Inflammatory macrophage treated with lipopolysaccharide for 1 hour (primary cell): ENCODE data around the gene WDR43.

Experiments
- DNase-seq, 2 donors: peaks; one replicate each; pipeline ENCODE4 v3.0.0-alpha.2; 2020 to 2022

WDR43 gene

DNA sequence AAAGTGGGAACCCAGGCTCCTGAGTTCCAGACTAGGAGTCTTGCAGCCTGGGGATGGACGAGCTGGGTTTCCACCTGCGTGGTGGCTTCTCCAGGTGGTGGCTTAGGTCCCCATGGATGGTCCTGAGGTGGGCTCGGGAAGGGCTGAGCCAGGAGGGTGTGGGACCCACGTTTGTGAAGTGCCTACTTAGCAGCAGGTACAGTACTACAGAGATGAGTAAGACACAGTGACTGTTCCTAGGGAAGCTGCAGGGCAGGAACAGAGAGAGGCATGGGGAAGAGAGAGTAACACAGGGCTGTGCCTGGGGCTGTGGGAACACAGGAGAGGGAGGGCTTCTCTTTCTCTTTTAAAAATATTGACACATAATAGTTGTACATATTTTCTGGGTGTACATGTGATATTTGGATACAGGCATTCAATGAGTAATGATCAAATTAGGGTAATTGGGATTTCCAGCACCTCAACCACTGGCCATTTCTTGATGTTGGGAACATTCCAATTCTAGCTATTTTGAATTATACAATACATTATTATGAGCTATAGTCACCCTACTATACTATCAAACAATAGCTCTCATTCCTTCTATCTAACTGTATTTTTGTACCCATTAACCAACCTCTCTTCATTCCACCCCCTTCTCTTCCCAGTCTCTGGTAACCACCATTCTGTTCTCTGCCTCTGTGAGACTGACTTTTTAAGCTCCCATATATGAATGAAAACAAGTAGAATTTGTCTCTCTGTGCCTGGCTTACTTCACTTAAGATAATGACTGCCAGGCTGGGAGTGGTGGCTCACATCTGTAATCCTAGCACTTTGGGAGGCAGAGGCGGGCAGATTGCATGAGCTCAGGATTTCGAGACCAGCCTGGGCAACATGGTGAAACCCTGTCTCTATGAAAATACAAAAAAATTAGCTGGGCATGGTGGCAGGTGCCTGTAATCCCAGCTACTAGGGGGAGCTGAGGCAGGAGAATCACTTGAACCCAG lies 101.6 kb downstream of the WDR43 start:
- DNase-seq: no peak

- no peak for DNase-seq
These were observed 102.9 kb downstream of the WDR43 start for GRCh38 chr2:28997237-28997846.
